ENCODE measurements around the gene ENPP4.

GRCh38 chr6:46144270-46144669, 14.5 kb downstream of the ENPP4 start:
- TF ChIP-seq CTCF (conservative IDR thresholded peaks at IDR 0.05; ENCODE audit: low read depth, low read length) = no peak
- no peak for TF ChIP-seq EZH2 (IDR thresholded peaks at IDR 0.05; ENCODE audit: borderline replicate concordance, low read depth, low read length, poor library complexity, severe bottlenecking)

Data from A673 (cell line).